ENCODE data around the gene LRRN4CL.

LRRN4CL gene

DNA sequence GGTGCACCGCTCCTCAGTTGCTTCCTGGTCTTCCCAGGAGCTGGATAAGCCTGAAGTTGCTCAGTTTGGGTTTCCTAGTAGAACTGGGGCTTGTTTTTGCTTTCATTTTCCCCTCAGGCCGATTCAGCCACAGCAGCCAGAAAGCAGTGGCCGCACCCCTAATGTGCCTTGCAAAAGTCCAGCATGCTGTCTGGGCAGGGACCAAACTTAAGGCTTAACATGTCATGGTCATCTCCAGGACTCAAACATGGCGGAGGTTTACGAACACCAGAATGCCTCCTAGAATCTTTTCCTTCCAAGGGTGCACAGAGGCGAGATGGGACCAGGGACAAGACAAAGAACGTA is 20.6 kb upstream of the LRRN4CL start:
- peak overlapping the region; percentile 80 for H2AFZ ChIP-seq (ENCODE audit: low read length)
- H3K9me2 ChIP-seq (replicated peaks; ENCODE audit: insufficient read depth, low read length) = no peaks in the 10 kb centered on the region
- peaks cover 41% of the 10 kb centered on the region for H3K79me2 ChIP-seq (ENCODE audit: low read length)
- peak; percentile 48 for DNase-seq
- H3K9ac ChIP-seq (ENCODE audit: low read length) = peak overlapping the region; percentile 93
- no peak for TF ChIP-seq EZH2phosphoT487 (IDR thresholded peaks at IDR 0.05; ENCODE audit: low read length)
- TF ChIP-seq, protein P1, sequence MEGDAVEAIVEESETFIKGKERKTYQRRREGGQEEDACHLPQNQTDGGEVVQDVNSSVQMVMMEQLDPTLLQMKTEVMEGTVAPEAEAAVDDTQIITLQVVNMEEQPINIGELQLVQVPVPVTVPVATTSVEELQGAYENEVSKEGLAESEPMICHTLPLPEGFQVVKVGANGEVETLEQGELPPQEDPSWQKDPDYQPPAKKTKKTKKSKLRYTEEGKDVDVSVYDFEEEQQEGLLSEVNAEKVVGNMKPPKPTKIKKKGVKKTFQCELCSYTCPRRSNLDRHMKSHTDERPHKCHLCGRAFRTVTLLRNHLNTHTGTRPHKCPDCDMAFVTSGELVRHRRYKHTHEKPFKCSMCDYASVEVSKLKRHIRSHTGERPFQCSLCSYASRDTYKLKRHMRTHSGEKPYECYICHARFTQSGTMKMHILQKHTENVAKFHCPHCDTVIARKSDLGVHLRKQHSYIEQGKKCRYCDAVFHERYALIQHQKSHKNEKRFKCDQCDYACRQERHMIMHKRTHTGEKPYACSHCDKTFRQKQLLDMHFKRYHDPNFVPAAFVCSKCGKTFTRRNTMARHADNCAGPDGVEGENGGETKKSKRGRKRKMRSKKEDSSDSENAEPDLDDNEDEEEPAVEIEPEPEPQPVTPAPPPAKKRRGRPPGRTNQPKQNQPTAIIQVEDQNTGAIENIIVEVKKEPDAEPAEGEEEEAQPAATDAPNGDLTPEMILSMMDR (IDR thresholded peaks at IDR 0.05; ENCODE audit: low read length) = no peak
- H4K20me1 ChIP-seq (ENCODE audit: insufficient read depth, low read length) = no peaks in the 10 kb centered on the region
- peaks cover 66% of the 10 kb centered on the region for H3F3A ChIP-seq (ENCODE audit: insufficient read depth, low read length)
- H3K4me2 ChIP-seq (ENCODE audit: low read depth, low read length) = peak overlapping the region; percentile 96
- H3K4me3 ChIP-seq (ENCODE audit: low read length) = peak overlapping the region; percentile 70
- no peaks in the 10 kb centered on the region for H3K9me3 ChIP-seq (replicated peaks; ENCODE audit: insufficient read depth, low read length)
- H3K27ac ChIP-seq (ENCODE audit: low read length) = peak overlapping the region; percentile 93
- H3K4me1 ChIP-seq (ENCODE audit: low read length) = peaks cover 61% of the 10 kb centered on the region
- H3K36me3 ChIP-seq (replicated peaks; ENCODE audit: insufficient read depth, low read length) = no peaks in the 10 kb centered on the region
- no peaks in the 10 kb centered on the region for H3K27me3 ChIP-seq (replicated peaks; ENCODE audit: insufficient read depth, low read length)

DNA sequence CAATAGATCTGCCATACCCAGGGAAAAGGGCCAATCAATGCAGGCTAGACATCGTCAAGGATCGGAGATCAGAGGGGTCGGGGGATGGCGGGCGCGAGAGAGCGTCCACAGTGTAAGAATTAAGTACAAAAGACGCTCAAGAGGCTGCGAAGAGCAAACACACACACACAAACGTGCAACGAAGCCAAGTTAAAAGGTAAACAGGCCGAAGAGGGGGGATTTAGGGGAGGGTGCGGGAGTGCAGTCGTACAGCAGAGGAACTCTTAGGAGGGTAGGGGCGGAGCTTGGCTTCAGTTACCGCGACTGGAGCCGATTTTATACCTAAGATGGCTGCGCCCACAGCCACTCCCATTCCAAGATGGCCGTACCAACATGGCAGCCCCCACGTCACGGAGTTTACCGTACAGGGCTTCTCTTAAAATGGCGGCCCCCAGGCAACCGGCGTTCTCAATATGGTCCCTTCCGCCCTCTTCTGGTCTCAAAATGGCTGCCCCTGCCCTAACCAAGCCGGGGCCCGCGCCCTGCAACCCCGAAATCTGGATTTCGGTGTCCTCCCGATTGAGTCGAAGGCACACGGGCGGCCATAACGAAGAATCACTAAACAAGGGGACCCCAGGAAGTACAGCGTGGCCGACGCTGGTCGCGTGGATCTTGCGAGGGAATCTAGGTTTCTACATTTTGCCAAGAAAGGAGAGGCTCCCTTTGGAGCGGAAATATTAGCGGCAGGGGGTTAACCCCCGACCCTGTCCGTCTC is 20.1 kb upstream of the LRRN4CL start:
- no peaks in the 10 kb centered on the region for H3K36me3 ChIP-seq (replicated peaks; ENCODE audit: insufficient read depth, low read length)
- peaks cover 61% of the 10 kb centered on the region for H3F3A ChIP-seq (ENCODE audit: insufficient read depth, low read length)
- no peaks in the 10 kb centered on the region for H3K27me3 ChIP-seq (replicated peaks; ENCODE audit: insufficient read depth, low read length)
- H3K9me2 ChIP-seq (replicated peaks; ENCODE audit: insufficient read depth, low read length) = no peaks in the 10 kb centered on the region
- H3K4me2 ChIP-seq (ENCODE audit: low read depth, low read length) = peak overlapping the region; percentile 96
- H3K79me2 ChIP-seq (ENCODE audit: low read length) = peaks cover 41% of the 10 kb centered on the region
- peak overlapping the region; percentile 70 for H3K4me3 ChIP-seq (ENCODE audit: low read length)
- H4K20me1 ChIP-seq (ENCODE audit: insufficient read depth, low read length) = no peaks in the 10 kb centered on the region
- peak; percentile 98 for DNase-seq
- peak overlapping the region; percentile 93 for H3K9ac ChIP-seq (ENCODE audit: low read length)
- H3K4me1 ChIP-seq (ENCODE audit: low read length) = peaks cover 57% of the 10 kb centered on the region
- no peaks in the 10 kb centered on the region for H3K9me3 ChIP-seq (replicated peaks; ENCODE audit: insufficient read depth, low read length)
- peak overlapping the region; percentile 93 for H3K27ac ChIP-seq (ENCODE audit: low read length)
- TF ChIP-seq, protein P1 (IDR thresholded peaks at IDR 0.05; ENCODE audit: low read length) = no peak
- TF ChIP-seq EZH2 (optimal IDR thresholded peaks at IDR 0.05; ENCODE audit: low read depth, low read length) (no peak), EZH2phosphoT487 (IDR thresholded peaks at IDR 0.05; ENCODE audit: low read length) (no peak)
- H2AFZ ChIP-seq (ENCODE audit: low read length) = peak overlapping the region; percentile 80

DNA sequence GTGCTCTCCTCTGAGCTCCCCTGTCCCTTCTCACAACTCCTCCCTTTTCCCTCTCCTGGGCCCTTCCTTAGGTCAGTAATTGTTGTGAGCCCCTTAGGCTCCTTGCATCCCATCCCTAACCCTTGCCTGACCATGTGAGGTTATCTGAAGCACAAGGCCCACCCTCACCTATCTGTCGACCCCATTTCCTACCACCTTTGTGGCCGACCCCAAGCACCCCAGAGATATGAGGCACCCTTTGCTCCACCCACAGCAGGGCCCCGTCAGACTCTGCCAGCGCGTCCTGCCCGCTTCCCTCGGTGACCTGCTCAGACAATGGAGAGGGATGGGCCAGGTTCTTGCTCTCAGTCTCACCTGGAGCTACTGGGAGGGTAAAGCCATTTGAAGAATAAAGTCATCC is 19.5 kb upstream of the LRRN4CL start:
- peaks cover 57% of the 10 kb centered on the region for H3F3A ChIP-seq (ENCODE audit: insufficient read depth, low read length)
- peak overlapping the region; percentile 93; the same call in 1 of the 2 replicates for H3K27ac ChIP-seq (ENCODE audit: low read length)
- peaks cover 37% of the 10 kb centered on the region for H3K79me2 ChIP-seq (ENCODE audit: low read length)
- TF ChIP-seq EZH2phosphoT487 (IDR thresholded peaks at IDR 0.05; ENCODE audit: low read length) (no peak), EZH2 (optimal IDR thresholded peaks at IDR 0.05; ENCODE audit: low read depth, low read length) (no peak)
- TF ChIP-seq, protein P1 (IDR thresholded peaks at IDR 0.05; ENCODE audit: low read length) = no peak
- peak overlapping the region; percentile 70 for H3K4me3 ChIP-seq (ENCODE audit: low read length)
- H4K20me1 ChIP-seq (ENCODE audit: insufficient read depth, low read length) = no peaks in the 10 kb centered on the region
- no peaks in the 10 kb centered on the region for H3K9me2 ChIP-seq (replicated peaks; ENCODE audit: insufficient read depth, low read length)
- peak overlapping the region; percentile 93 for H3K9ac ChIP-seq (ENCODE audit: low read length)
- peak overlapping the region; percentile 96 for H3K4me2 ChIP-seq (ENCODE audit: low read depth, low read length)
- DNase-seq = no peak
- H3K36me3 ChIP-seq (replicated peaks; ENCODE audit: insufficient read depth, low read length) = no peaks in the 10 kb centered on the region
- H3K27me3 ChIP-seq (replicated peaks; ENCODE audit: insufficient read depth, low read length) = no peaks in the 10 kb centered on the region
- no peaks in the 10 kb centered on the region for H3K9me3 ChIP-seq (replicated peaks; ENCODE audit: insufficient read depth, low read length)
- peak overlapping the region; percentile 68 for H2AFZ ChIP-seq (ENCODE audit: low read length)
- peaks cover 52% of the 10 kb centered on the region for H3K4me1 ChIP-seq (ENCODE audit: low read length)

All from MM.1S (cell line).